ENCODE measurements around the gene RAMP1. TPM values are rescaled to one million over a fixed set of nuclear protein-coding genes. Genes with fewer than 3 reads are reported as not detected.

RAMP1 gene
- polyA plus RNA-seq, 1 donor from 2014 or later: 25.5 TPM

- Histone ChIP-seq H3K4me2 (ENCODE audit: low read length) (no peak overlapping the region), H3K9ac (ENCODE audit: low read length) (no peak overlapping the region), H3K9me3 (ENCODE audit: low read length) (no peaks in the 10 kb centered on the region), H3K27ac (ENCODE audit: low read length) (no peak overlapping the region), H3K4me3 (ENCODE audit: low read length) (no peak overlapping the region), H3K36me3 (ENCODE audit: insufficient read depth, low read length) (no peaks in the 10 kb centered on the region), H3K79me2 (replicated peaks; ENCODE audit: insufficient read depth, low read length) (no peaks in the 10 kb centered on the region), H3K27me3 (ENCODE audit: insufficient read depth, low read depth, low read length) (peaks cover 10% of the 10 kb centered on the region), H4K20me1 (ENCODE audit: insufficient read depth) (no peaks in the 10 kb centered on the region), H2AFZ (ENCODE audit: low read depth, low read length) (no peak overlapping the region), H3F3A (ENCODE audit: insufficient read depth, low read length, poor library complexity, severe bottlenecking) (no peaks in the 10 kb centered on the region), H3K9me2 (ENCODE audit: insufficient read depth, low read length) (no peaks in the 10 kb centered on the region)
- TF ChIP-seq SMC3 (conservative IDR thresholded peaks at IDR 0.05; ENCODE audit: poor library complexity): no peak
Measured at GRCh38 chr2:237951878-237952277, 92.5 kb downstream of the RAMP1 start.

GRCh38 chr2:237952851-237953250 lies 93.4 kb downstream of the RAMP1 start:
- H4K20me1 ChIP-seq (ENCODE audit: insufficient read depth): no peaks in the 10 kb centered on the region
- H3K79me2 ChIP-seq (replicated peaks; ENCODE audit: insufficient read depth, low read length): no peaks in the 10 kb centered on the region
- H3K9ac ChIP-seq (ENCODE audit: low read length): no peak overlapping the region
- no peaks in the 10 kb centered on the region for H3K9me3 ChIP-seq (ENCODE audit: low read length)
- no peaks in the 10 kb centered on the region for H3K36me3 ChIP-seq (ENCODE audit: insufficient read depth, low read length)
- no peak overlapping the region for H3K4me2 ChIP-seq (ENCODE audit: low read length)
- H3K27ac ChIP-seq (ENCODE audit: low read length): no peak overlapping the region
- TF ChIP-seq TAF1 (IDR thresholded peaks at IDR 0.05; ENCODE audit: low read depth): no peak
- H3K4me3 ChIP-seq (ENCODE audit: low read length): no peak overlapping the region
- H3K27me3 ChIP-seq (ENCODE audit: insufficient read depth, low read depth, low read length): peaks cover 10% of the 10 kb centered on the region
- no peaks in the 10 kb centered on the region for H3K9me2 ChIP-seq (ENCODE audit: insufficient read depth, low read length)
- H3F3A ChIP-seq (ENCODE audit: insufficient read depth, low read length, poor library complexity, severe bottlenecking): no peaks in the 10 kb centered on the region
- no peak overlapping the region for H2AFZ ChIP-seq (ENCODE audit: low read depth, low read length)

- no peaks in the 10 kb centered on the region for H3K9me2 ChIP-seq (ENCODE audit: insufficient read depth, low read length)
- no peaks in the 10 kb centered on the region for H3K36me3 ChIP-seq (ENCODE audit: insufficient read depth, low read length)
- no peak overlapping the region for H3K27ac ChIP-seq (ENCODE audit: low read length)
- peaks cover 10% of the 10 kb centered on the region for H3K27me3 ChIP-seq (ENCODE audit: insufficient read depth, low read depth, low read length)
- TF ChIP-seq TAF1 (IDR thresholded peaks at IDR 0.05; ENCODE audit: low read depth): no peak
- H4K20me1 ChIP-seq (ENCODE audit: insufficient read depth): no peaks in the 10 kb centered on the region
- no peaks in the 10 kb centered on the region for H3K79me2 ChIP-seq (replicated peaks; ENCODE audit: insufficient read depth, low read length)
- no peak overlapping the region for H3K4me3 ChIP-seq (ENCODE audit: low read length)
- no peaks in the 10 kb centered on the region for H3F3A ChIP-seq (ENCODE audit: insufficient read depth, low read length, poor library complexity, severe bottlenecking)
- H3K9me3 ChIP-seq (ENCODE audit: low read length): no peaks in the 10 kb centered on the region
- H3K9ac ChIP-seq (ENCODE audit: low read length): no peak overlapping the region
- no peak overlapping the region for H2AFZ ChIP-seq (ENCODE audit: low read depth, low read length)
- H3K4me2 ChIP-seq (ENCODE audit: low read length): no peak overlapping the region
Measured at GRCh38 chr2:237955640-237956401, 96.4 kb downstream of the RAMP1 start.

GRCh38 chr2:237956402-237956736 lies 96.9 kb downstream of the RAMP1 start:
- H3K9ac ChIP-seq (ENCODE audit: low read length): no peak overlapping the region
- no peaks in the 10 kb centered on the region for H3F3A ChIP-seq (ENCODE audit: insufficient read depth, low read length, poor library complexity, severe bottlenecking)
- peaks cover 10% of the 10 kb centered on the region for H3K27me3 ChIP-seq (ENCODE audit: insufficient read depth, low read depth, low read length)
- no peaks in the 10 kb centered on the region for H3K36me3 ChIP-seq (ENCODE audit: insufficient read depth, low read length)
- no peak overlapping the region for H3K4me3 ChIP-seq (ENCODE audit: low read length)
- no peak overlapping the region for H2AFZ ChIP-seq (ENCODE audit: low read depth, low read length)
- H3K27ac ChIP-seq (ENCODE audit: low read length): no peak overlapping the region
- no peaks in the 10 kb centered on the region for H3K9me3 ChIP-seq (ENCODE audit: low read length)
- no peak overlapping the region for H3K4me2 ChIP-seq (ENCODE audit: low read length)
- H3K79me2 ChIP-seq (replicated peaks; ENCODE audit: insufficient read depth, low read length): no peaks in the 10 kb centered on the region
- no peaks in the 10 kb centered on the region for H3K9me2 ChIP-seq (ENCODE audit: insufficient read depth, low read length)
- no peaks in the 10 kb centered on the region for H4K20me1 ChIP-seq (ENCODE audit: insufficient read depth)
- TF ChIP-seq TAF1 (IDR thresholded peaks at IDR 0.05; ENCODE audit: low read depth) (no peak), EP300 (conservative IDR thresholded peaks at IDR 0.05; ENCODE audit: poor library complexity, severe bottlenecking) (no peak), MXI1 (conservative IDR thresholded peaks at IDR 0.05; ENCODE audit: poor library complexity, severe bottlenecking) (no peak), RAD21 (conservative IDR thresholded peaks at IDR 0.05) (no peak), CTCF (IDR thresholded peaks at IDR 0.05; ENCODE audit: poor library complexity, severe bottlenecking) (no peak), EZH2 (IDR thresholded peaks at IDR 0.05; ENCODE audit: borderline replicate concordance, insufficient read depth, low read length, poor library complexity, severe bottlenecking) (no peak), SMC3 (conservative IDR thresholded peaks at IDR 0.05; ENCODE audit: poor library complexity) (no peak), POLR2AphosphoS5 (IDR thresholded peaks at IDR 0.05) (no peak), REST (IDR thresholded peaks at IDR 0.05; ENCODE audit: borderline replicate concordance) (no peak)
